ENCODE results near the gene SLC30A10.
"Not testable (repeated sequence)": the region's sequence is repeated elsewhere in the genome, so short reads cannot be mapped to it uniquely, and the experiment has no call there.

Gene SLC30A10

GRCh38 chr1:219875860-219876259 lies 52.5 kb downstream of the SLC30A10 start:
- Histone ChIP-seq H3K4me1 (ENCODE audit: insufficient read depth, low read length) (no peaks in the 10 kb centered on the region), H3K4me3 (ENCODE audit: low read length) (no peak overlapping the region), H3K27me3 (ENCODE audit: insufficient read depth, low read length) (no peaks in the 10 kb centered on the region), H3K9me3 (ENCODE audit: low read length) (no peaks in the 10 kb centered on the region), H2AFZ (ENCODE audit: low read depth, low read length) (no peak overlapping the region), H3K36me3 (ENCODE audit: insufficient read depth, low read length) (no peaks in the 10 kb centered on the region)

- not testable (repeated sequence) for H3K27me3 ChIP-seq (ENCODE audit: insufficient read depth, low read length); H3K36me3 ChIP-seq (ENCODE audit: insufficient read depth, low read length); H2AFZ ChIP-seq (ENCODE audit: low read depth, low read length); H3K4me3 ChIP-seq (ENCODE audit: low read length); H3K9me3 ChIP-seq (ENCODE audit: low read length); H3K4me1 ChIP-seq (ENCODE audit: insufficient read depth, low read length)
Observed at GRCh38 chr1:219872538-219872937, 55.8 kb downstream of the SLC30A10 start.

GRCh38 chr1:219871427-219872057 lies 56.8 kb downstream of the SLC30A10 start:
- Histone ChIP-seq H3K4me3 (ENCODE audit: low read length) (no peak overlapping the region), H3K36me3 (ENCODE audit: insufficient read depth, low read length) (no peaks in the 10 kb centered on the region), H3K27me3 (ENCODE audit: insufficient read depth, low read length) (no peaks in the 10 kb centered on the region), H3K4me1 (ENCODE audit: insufficient read depth, low read length) (no peaks in the 10 kb centered on the region), H3K9me3 (ENCODE audit: low read length) (no peaks in the 10 kb centered on the region), H2AFZ (ENCODE audit: low read depth, low read length) (no peak overlapping the region)

- H3K27me3 ChIP-seq (ENCODE audit: insufficient read depth, low read length); H3K4me1 ChIP-seq (ENCODE audit: insufficient read depth, low read length): not testable (repeated sequence)
Observed at GRCh38 chr1:219868615-219869014, 59.7 kb downstream of the SLC30A10 start.

More at GRCh38 chr1:219868615-219869014, 59.7 kb downstream of the SLC30A10 start:
- H3K9me3 ChIP-seq (ENCODE audit: low read length); H2AFZ ChIP-seq (ENCODE audit: low read depth, low read length); H3K4me3 ChIP-seq (ENCODE audit: low read length); H3K36me3 ChIP-seq (ENCODE audit: insufficient read depth, low read length): not testable (repeated sequence)
